Measurements from ENCODE around the gene CLBA1.

DNA sequence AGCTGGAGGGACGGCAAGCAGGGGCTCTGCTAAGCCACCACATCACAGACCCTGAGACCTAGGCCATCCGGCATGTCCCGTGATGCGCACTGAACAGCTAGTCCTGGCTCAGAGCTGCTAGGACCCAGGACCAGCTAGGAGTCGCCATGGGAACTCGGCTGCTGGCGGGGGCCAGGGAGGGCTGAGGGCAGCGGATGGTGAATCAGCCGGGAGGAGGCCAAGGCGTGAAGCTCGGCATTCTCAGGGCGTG lies 12.5 kb upstream of the CLBA1 start:
- TF ChIP-seq, protein P1, sequence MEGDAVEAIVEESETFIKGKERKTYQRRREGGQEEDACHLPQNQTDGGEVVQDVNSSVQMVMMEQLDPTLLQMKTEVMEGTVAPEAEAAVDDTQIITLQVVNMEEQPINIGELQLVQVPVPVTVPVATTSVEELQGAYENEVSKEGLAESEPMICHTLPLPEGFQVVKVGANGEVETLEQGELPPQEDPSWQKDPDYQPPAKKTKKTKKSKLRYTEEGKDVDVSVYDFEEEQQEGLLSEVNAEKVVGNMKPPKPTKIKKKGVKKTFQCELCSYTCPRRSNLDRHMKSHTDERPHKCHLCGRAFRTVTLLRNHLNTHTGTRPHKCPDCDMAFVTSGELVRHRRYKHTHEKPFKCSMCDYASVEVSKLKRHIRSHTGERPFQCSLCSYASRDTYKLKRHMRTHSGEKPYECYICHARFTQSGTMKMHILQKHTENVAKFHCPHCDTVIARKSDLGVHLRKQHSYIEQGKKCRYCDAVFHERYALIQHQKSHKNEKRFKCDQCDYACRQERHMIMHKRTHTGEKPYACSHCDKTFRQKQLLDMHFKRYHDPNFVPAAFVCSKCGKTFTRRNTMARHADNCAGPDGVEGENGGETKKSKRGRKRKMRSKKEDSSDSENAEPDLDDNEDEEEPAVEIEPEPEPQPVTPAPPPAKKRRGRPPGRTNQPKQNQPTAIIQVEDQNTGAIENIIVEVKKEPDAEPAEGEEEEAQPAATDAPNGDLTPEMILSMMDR (IDR thresholded peaks at IDR 0.05; ENCODE audit: low read depth, low read length, poor library complexity, severe bottlenecking): no peak
- no peak for TF ChIP-seq EZH2phosphoT487 (IDR thresholded peaks at IDR 0.05; ENCODE audit: borderline replicate concordance, low read length)

Data from DOHH2 (cell line).